A549 (cell line): ENCODE measurements around the gene MEIOSIN.

Experiments
- BHLHE40 ChIP-seq: IDR thresholded peaks from 2 replicates; pipeline ENCODE4 v1.6.1; 2012; ENCODE audit warnings: low read depth, low read length, inconsistent platforms
- CTCF ChIP-seq: fragments of >200 bp; sonication (Bioruptor Twin); formaldehyde crosslinking; IDR thresholded peaks from 3 replicates; pipeline ENCODE4 v1.5.1; 2016
- EP300 ChIP-seq, 2 experiments: fragments of >200 bp; sonication (Bioruptor Twin); formaldehyde crosslinking; IDR thresholded peaks; 2 replicates in 1 of 2; 3 replicates in 1 of 2; pipeline ENCODE4 v1.6.1; 2016 to 2017
- PBX3 ChIP-seq: IDR thresholded peaks from 2 replicates; pipeline ENCODE4 v1.6.1; 2012
- RAD21 ChIP-seq, 2 experiments: fragments of >200 bp in 1 of 2; sonication (Bioruptor Twin) in 1 of 2; formaldehyde crosslinking in 1 of 2; IDR thresholded peaks in 1 of 2; conservative IDR thresholded peaks in 1 of 2; 2 replicates in 1 of 2; 3 replicates in 1 of 2; pipeline ENCODE4 v1.6.1; 2012 to 2018; ENCODE audit warnings: inconsistent platforms in 1 of 2
- RNF2 ChIP-seq: fragments of 200-600 bp; sonication (generic); IDR thresholded peaks from 2 replicates; pipeline ENCODE4 v1.6.1; 2016; ENCODE audit warnings: low read depth, mild to moderate bottlenecking, antibody characterized with exemption, moderate library complexity, borderline replicate concordance

GRCh38 chr19:45779231-45780145 lies 46.2 kb downstream of the MEIOSIN start:
- TF ChIP-seq EP300 (IDR thresholded peaks at IDR 0.05) (no peak), CTCF (peak; percentile 74), RAD21 (conservative IDR thresholded peaks at IDR 0.05 in 1 of 2, IDR thresholded peaks at IDR 0.05 in 1 of 2) (peak; percentile 45 to 49; a peak in 4 of 5 replicates), PBX3 (no peak; the same call in 1 of the 2 replicates), BHLHE40 (no peak), RNF2 (no peak)
